ENCODE results near the gene POLE3.

POLE3 gene

DNA sequence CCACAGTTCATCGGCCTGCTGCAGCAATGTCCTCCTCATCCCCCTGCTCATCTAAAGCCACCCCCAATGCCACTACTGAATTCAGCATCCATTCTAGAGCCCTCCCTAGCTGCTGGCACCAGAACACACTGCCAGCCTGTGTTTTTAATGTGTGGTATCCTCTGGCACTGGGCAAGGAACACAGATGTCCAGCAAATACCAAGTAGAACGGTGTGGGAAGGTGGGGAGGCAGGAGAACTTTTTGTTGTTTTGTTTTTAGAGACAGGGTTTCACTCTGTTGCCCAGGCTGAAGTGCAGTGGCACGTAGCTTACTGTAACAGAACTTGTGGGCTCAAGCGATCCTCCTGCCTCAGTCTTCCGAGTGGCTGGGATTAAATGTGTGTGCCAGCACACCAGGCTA, 38.4 kb downstream of the POLE3 start:
- TF ChIP-seq EGR1 (IDR thresholded peaks at IDR 0.05) (no peak), TCF12 (IDR thresholded peaks at IDR 0.05; ENCODE audit: low read depth) (no peak), NFIC (IDR thresholded peaks at IDR 0.05) (no peak), CREB1 (IDR thresholded peaks at IDR 0.05; ENCODE audit: low read depth) (no peak), TEAD4 (IDR thresholded peaks at IDR 0.05) (no peak), CEBPB (IDR thresholded peaks at IDR 0.05) (no peak), EP300 (IDR thresholded peaks at IDR 0.05; ENCODE audit: borderline replicate concordance) (no peak), YY1 (IDR thresholded peaks at IDR 0.05; ENCODE audit: low read depth) (no peak), FOXM1 (IDR thresholded peaks at IDR 0.05; ENCODE audit: borderline replicate concordance, low read depth) (no peak), ZBTB7A (IDR thresholded peaks at IDR 0.05; ENCODE audit: low read depth) (no peak), RAD21 (IDR thresholded peaks at IDR 0.05; ENCODE audit: low read depth) (no peak), TAF1 (IDR thresholded peaks at IDR 0.05; ENCODE audit: low read depth) (no peak)
- TF ChIP-seq, protein P1, sequence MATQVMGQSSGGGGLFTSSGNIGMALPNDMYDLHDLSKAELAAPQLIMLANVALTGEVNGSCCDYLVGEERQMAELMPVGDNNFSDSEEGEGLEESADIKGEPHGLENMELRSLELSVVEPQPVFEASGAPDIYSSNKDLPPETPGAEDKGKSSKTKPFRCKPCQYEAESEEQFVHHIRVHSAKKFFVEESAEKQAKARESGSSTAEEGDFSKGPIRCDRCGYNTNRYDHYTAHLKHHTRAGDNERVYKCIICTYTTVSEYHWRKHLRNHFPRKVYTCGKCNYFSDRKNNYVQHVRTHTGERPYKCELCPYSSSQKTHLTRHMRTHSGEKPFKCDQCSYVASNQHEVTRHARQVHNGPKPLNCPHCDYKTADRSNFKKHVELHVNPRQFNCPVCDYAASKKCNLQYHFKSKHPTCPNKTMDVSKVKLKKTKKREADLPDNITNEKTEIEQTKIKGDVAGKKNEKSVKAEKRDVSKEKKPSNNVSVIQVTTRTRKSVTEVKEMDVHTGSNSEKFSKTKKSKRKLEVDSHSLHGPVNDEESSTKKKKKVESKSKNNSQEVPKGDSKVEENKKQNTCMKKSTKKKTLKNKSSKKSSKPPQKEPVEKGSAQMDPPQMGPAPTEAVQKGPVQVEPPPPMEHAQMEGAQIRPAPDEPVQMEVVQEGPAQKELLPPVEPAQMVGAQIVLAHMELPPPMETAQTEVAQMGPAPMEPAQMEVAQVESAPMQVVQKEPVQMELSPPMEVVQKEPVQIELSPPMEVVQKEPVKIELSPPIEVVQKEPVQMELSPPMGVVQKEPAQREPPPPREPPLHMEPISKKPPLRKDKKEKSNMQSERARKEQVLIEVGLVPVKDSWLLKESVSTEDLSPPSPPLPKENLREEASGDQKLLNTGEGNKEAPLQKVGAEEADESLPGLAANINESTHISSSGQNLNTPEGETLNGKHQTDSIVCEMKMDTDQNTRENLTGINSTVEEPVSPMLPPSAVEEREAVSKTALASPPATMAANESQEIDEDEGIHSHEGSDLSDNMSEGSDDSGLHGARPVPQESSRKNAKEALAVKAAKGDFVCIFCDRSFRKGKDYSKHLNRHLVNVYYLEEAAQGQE (IDR thresholded peaks at IDR 0.05; ENCODE audit: low read depth): no peak
- TF ChIP-seq, protein P2, sequence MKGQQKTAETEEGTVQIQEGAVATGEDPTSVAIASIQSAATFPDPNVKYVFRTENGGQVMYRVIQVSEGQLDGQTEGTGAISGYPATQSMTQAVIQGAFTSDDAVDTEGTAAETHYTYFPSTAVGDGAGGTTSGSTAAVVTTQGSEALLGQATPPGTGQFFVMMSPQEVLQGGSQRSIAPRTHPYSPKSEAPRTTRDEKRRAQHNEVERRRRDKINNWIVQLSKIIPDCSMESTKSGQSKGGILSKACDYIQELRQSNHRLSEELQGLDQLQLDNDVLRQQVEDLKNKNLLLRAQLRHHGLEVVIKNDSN (IDR thresholded peaks at IDR 0.05): no peak
- TF ChIP-seq, protein P3, sequence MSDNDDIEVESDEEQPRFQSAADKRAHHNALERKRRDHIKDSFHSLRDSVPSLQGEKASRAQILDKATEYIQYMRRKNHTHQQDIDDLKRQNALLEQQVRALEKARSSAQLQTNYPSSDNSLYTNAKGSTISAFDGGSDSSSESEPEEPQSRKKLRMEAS (IDR thresholded peaks at IDR 0.05): no peak

DNA sequence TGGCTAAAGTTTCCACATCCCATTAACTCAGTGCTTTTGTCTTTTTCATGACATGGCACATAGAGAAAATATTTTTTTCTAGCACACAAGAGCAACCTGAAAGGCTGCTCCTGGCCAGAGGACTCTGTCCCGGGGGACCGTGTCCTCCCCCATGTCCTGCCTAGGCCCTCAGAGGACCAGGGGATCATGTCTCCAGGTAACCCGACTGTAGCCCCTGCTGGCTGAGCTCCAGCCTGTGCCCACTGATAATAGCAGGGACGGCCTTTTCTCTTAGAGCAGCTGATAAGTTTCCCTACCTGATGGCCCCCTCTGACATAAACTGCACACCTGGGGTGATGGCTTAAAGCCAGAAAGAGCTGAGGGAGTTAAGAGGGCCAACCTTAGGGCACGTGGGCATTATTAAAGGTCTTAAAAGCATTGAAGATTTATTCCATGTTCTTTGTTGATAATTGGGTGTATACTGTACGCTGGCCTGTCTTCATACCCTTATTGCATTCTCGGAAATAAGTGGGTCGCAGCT, 39.6 kb downstream of the POLE3 start:
- no peak for TF ChIP-seq TAF1 (IDR thresholded peaks at IDR 0.05; ENCODE audit: low read depth)
- TF ChIP-seq, protein P2 (IDR thresholded peaks at IDR 0.05): no peak
- no peak for TF ChIP-seq CREB1 (IDR thresholded peaks at IDR 0.05; ENCODE audit: low read depth)
- TF ChIP-seq, protein P1 (IDR thresholded peaks at IDR 0.05; ENCODE audit: low read depth): no peak
- TF ChIP-seq CEBPB (IDR thresholded peaks at IDR 0.05): no peak
- no peak for TF ChIP-seq NFIC (IDR thresholded peaks at IDR 0.05)
- no peak for TF ChIP-seq EGR1 (IDR thresholded peaks at IDR 0.05)
- TF ChIP-seq TCF12 (IDR thresholded peaks at IDR 0.05; ENCODE audit: low read depth): no peak
- TF ChIP-seq, protein P3 (IDR thresholded peaks at IDR 0.05): no peak
- no peak for TF ChIP-seq TEAD4 (IDR thresholded peaks at IDR 0.05)
- no peak for TF ChIP-seq EP300 (IDR thresholded peaks at IDR 0.05; ENCODE audit: borderline replicate concordance)
- TF ChIP-seq FOXM1 (IDR thresholded peaks at IDR 0.05; ENCODE audit: borderline replicate concordance, low read depth): no peak
- TF ChIP-seq ZBTB7A (IDR thresholded peaks at IDR 0.05; ENCODE audit: low read depth): no peak
- TF ChIP-seq RAD21 (IDR thresholded peaks at IDR 0.05; ENCODE audit: low read depth): no peak
- no peak for TF ChIP-seq YY1 (IDR thresholded peaks at IDR 0.05; ENCODE audit: low read depth)

DNA sequence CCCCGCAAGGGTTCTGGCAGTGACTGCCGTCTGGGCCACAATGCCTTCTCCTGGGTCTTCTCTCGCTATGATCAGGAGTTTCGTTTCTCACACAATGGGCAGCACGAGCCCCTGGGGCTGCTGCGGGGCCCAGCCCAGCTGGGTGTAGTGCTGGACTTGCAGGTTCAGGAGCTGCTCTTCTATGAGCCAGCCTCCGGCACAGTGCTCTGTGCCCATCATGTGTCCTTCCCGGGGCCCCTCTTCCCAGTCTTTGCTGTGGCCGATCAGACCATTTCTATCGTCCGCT, 40.7 kb downstream of the POLE3 start:
- no peak for TF ChIP-seq CREB1 (IDR thresholded peaks at IDR 0.05; ENCODE audit: low read depth)

DNA sequence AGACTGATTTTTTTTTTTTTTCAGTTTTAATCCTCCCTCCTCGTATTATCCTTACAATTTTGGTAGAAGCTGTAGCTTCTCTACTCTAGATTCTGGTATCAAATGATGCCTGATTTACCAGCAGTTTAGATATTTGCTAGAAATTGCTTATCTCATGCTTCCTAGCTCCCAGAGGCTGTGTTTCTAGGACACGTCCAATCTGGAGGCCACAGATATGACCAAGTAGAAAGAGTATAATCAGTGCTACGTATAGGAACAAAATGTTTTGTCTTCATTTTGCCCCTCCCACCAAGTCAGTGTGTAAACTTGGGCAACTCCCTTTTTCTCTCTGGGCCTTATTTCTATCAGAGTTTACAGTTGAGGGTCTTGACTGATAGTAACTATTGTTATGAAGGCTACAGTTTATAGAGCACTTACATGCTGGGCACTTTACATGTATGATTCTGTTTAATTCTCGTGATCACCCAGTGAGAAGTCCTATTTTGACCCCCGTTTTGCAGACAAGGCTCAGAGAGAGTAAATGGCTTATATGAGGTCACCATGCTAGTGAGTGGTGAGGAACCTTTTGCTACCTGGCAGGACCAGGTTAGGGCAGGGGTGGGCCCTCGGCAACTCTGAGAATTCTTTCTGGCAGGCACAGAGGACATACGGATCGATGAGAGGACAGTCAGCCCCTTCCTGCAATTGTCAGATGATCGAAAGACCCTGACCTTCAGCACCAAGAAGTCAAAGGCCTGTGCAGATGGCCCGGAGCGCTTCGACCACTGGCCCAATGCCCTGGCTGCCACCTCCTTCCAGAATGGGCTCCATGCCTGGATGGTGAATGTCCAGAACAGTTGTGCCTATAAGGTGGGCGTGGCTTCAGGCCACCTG, 41.3 kb downstream of the POLE3 start:
- TF ChIP-seq RAD21 (IDR thresholded peaks at IDR 0.05; ENCODE audit: low read depth): no peak
- TF ChIP-seq ZBTB7A (IDR thresholded peaks at IDR 0.05; ENCODE audit: low read depth): no peak
- TF ChIP-seq TCF12 (IDR thresholded peaks at IDR 0.05; ENCODE audit: low read depth): no peak
- no peak for TF ChIP-seq CREB1 (IDR thresholded peaks at IDR 0.05; ENCODE audit: low read depth)
- no peak for TF ChIP-seq CEBPB (IDR thresholded peaks at IDR 0.05)
- TF ChIP-seq EP300 (IDR thresholded peaks at IDR 0.05; ENCODE audit: borderline replicate concordance): no peak
- TF ChIP-seq, protein P1 (IDR thresholded peaks at IDR 0.05; ENCODE audit: low read depth): no peak
- TF ChIP-seq TAF1 (IDR thresholded peaks at IDR 0.05; ENCODE audit: low read depth): no peak
- no peak for TF ChIP-seq NFIC (IDR thresholded peaks at IDR 0.05)
- TF ChIP-seq, protein P3 (IDR thresholded peaks at IDR 0.05): no peak
- TF ChIP-seq, protein P2 (IDR thresholded peaks at IDR 0.05): no peak
- no peak for TF ChIP-seq TEAD4 (IDR thresholded peaks at IDR 0.05)
- TF ChIP-seq FOXM1 (IDR thresholded peaks at IDR 0.05; ENCODE audit: borderline replicate concordance, low read depth): no peak
- no peak for TF ChIP-seq EGR1 (IDR thresholded peaks at IDR 0.05)
- no peak for TF ChIP-seq YY1 (IDR thresholded peaks at IDR 0.05; ENCODE audit: low read depth)
